ENCODE results near the gene INS.

DNA sequence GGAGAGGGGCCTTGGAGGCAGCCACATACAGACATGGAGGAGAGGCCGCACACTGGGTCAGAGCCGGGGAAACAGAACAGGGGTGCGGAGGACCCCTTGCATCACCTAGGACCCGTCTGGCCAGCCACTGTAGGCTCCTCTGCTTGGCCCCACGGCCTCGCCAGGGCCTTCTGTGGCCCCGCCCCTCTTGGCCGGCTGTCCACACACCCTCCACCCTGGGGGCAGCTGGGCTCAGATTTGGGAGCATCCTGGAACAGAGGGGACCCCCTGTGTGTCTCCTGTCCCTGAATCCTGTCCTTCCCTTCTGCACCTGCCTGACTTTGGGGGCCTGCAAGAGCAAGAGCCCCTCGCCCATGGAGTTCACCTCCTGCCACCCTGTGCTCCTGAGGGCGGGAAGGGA is 18.5 kb upstream of the INS start:
- TF ChIP-seq CTCF (IDR thresholded peaks at IDR 0.05) (no peak), NR3C1 (IDR thresholded peaks at IDR 0.05) (no peak), PHF8 (IDR thresholded peaks at IDR 0.05; ENCODE audit: borderline replicate concordance, low read depth) (no peak), MAX (IDR thresholded peaks at IDR 0.05) (no peak), HDAC2 (IDR thresholded peaks at IDR 0.05) (no peak), ELK1 (IDR thresholded peaks at IDR 0.05; ENCODE audit: low read depth, low read length) (no peak), EP300 (IDR thresholded peaks at IDR 0.05) (no peak), CEBPB (IDR thresholded peaks at IDR 0.05) (no peak)
- TF ChIP-seq, protein P1, sequence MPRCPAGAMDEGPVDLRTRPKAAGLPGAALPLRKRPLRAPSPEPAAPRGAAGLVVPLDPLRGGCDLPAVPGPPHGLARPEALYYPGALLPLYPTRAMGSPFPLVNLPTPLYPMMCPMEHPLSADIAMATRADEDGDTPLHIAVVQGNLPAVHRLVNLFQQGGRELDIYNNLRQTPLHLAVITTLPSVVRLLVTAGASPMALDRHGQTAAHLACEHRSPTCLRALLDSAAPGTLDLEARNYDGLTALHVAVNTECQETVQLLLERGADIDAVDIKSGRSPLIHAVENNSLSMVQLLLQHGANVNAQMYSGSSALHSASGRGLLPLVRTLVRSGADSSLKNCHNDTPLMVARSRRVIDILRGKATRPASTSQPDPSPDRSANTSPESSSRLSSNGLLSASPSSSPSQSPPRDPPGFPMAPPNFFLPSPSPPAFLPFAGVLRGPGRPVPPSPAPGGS (IDR thresholded peaks at IDR 0.05), result no peak

Data from A549 (cell line).